ENCODE measurements around the gene BCL7B.
"Not testable (repeated sequence)": the region's sequence is repeated elsewhere in the genome, so short reads cannot be mapped to it uniquely, and the experiment has no call there.

BCL7B gene

GRCh38 chr7:73532224-73532623, 25.3 kb downstream of the BCL7B start:
- no peak for DNase-seq

DNA sequence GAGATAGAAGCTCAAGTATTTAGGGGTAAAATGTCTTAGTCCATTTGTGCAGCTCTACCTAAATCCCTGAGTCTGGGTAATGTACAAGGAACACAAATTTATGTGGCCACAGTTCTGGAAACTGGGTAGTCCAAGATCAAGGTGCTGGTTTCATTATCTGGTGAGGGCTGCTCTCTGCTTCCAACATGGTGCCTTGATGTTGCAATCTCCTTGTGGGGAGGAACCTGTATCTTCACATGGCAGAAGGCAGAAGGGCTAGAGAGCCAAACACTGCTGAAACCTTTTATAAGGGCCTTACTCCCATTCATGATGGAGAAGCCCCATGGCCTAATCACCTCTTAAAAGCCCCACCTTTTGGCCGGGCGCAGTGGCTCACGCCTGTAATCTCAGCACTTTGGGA, 26.7 kb downstream of the BCL7B start:
- DNase-seq, result no peak

- no peak for DNase-seq
These were observed 30.3 kb downstream of the BCL7B start for GRCh38 chr7:73526896-73527821.

DNA sequence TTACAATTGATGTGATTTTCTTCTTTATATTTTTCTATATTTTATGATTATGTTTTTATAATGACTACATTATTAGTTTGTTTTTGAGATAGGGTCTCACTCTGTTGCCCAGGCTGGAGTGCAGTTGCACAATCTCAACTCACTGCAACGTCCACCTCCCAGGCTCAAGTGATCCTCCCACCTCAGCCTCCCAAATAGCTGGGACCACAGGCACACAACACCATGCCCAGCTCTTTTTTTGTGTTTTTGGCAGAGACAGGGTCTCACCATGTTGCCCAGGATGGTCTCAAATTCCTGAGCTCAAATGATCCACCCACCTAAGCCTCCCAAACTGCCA, 31.4 kb downstream of the BCL7B start:
- not testable (repeated sequence) for DNase-seq

DNA sequence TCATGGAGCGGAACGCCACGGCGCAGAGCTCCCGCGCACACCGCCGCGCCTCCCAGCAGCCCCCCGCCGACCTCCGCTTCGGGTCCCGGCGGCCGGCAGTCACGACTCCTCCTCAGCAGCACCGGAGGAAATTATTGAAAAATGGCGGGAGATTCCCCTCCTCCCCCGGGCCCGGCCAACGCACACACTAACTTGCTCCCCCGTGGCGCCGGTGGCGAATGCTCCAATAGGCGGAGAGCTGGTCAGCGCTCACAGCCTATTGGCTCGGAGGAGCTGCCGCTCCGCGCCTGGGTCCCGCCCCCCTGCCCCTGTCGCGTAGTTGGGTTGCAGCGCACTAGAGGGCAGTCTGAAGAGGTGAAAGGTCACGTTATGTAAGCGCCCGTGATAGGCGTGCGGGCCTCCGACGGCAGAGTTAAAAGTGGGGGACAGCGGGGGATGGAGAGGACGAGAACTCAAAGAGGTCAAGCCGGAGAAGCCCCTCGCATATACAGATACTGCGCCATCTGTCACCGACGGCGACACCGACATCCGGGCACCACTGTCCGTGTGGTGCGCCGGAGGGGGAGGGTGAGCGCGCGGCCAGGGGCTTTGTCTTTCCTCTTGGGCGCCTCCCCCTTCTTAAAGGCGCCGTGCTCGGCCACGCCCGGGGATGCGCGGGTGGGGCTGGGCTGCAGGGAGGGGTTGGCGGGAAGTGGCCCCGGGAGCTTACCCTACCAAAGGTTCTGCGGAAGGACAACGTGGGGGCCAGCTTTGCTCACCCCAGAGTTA, 35.2 kb downstream of the BCL7B start, which contains the start of gene BAZ1B:
Gene BAZ1B, minus strand, starts transcription at position 189 of the 768 bp plus-strand sequence. CDS start 360 bp downstream, outside the sequence.
- DNase-seq, result peak; percentile 94

DNA sequence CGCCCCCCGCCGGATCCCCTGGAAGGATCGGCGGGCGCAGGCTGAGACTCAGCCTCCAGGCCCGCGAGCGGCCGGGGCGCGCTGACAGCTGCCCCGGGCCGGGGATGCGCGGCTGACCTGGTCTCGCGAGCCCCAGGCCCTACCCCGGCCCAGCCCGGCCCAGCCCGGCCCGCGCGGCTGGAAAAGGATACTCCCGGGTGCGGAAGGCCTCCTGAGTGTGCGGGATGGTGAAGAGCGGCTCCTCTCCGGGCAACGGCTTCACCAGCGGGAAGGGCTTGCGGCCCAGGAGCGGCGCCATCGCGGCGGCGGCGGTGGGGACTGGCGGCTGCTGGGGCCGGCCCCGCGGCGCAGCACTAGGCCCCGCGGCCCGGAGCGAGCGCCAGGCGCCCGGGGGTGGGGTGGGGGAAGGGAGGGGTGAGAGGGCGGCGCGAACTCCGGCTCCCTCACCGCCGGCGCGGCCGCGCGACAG, 35.8 kb downstream of the BCL7B start:
- DNase-seq, result no peak

- no peak for DNase-seq
These were observed 36.5 kb downstream of the BCL7B start for GRCh38 chr7:73520673-73521635.

- DNase-seq, result peak; percentile 46
These were observed 37.4 kb downstream of the BCL7B start for GRCh38 chr7:73519867-73520672.

DNA sequence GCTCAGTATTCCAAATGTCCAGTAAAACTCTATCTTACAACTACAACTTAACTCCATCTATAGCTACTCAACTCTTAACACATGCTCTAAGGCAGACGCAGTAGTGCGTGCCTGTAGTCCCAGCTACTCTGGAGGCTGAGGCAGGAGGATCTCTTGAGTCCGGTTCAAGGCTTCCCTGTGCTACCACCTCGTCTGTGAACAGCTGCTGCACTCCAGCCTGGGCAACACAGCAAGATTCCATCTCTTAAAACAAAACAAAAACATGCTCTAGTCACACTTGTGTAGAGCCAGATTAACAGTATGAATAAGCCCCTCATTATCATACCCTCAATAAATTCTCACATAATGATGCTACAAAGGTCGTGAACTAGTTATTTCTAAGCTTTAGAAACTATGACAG, 39.0 kb downstream of the BCL7B start:
- DNase-seq, result peak; percentile 8

GRCh38 chr7:73517241-73517995, 40.1 kb downstream of the BCL7B start:
- peak; percentile 8 for DNase-seq

DNA sequence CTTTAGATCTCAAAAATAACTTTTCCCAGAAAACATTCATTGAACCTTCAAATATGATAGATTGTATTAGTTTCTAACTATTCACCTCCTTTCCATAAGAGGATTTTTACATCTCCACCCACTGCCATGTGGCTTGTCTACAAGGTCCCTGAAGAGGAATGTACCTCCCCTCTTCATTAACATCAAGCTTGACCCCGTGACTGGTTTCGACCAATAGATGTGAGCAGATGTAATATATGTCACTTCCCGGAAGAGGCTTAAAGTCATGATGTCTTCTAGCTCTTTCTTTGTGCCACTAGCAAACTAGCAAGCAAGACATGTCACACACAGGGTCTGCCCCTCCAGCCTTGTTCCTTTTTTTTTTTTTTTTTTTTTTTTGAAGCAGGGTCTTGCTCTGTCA, 42.3 kb downstream of the BCL7B start:
- DNase-seq, result no peak

GRCh38 chr7:73512018-73512780, 45.3 kb downstream of the BCL7B start:
- DNase-seq, result no peak

- no peak for DNase-seq
These were observed 48.0 kb downstream of the BCL7B start for GRCh38 chr7:73509463-73509862.

DNA sequence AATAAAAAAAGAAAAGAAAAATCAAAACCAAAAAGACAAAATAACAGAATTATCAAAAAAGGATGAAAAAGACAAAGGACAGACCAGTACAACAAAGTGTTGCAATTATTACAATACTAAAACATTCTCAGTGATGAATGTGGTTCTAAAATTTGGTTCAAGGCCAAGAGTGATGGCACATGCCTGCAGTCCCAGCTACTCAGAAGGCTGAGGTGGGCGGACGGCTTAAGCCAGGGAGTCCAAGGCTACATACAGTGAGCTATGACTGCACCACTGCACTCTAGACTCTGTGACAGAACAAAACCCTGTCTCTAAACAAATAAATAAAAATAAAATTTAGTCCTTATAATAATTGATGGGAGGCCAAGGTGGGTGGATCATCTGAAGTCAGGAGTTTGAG, 49.9 kb downstream of the BCL7B start:
- no peak for DNase-seq

- no peak for DNase-seq
These were observed 52.6 kb downstream of the BCL7B start for GRCh38 chr7:73504920-73505319.

DNA sequence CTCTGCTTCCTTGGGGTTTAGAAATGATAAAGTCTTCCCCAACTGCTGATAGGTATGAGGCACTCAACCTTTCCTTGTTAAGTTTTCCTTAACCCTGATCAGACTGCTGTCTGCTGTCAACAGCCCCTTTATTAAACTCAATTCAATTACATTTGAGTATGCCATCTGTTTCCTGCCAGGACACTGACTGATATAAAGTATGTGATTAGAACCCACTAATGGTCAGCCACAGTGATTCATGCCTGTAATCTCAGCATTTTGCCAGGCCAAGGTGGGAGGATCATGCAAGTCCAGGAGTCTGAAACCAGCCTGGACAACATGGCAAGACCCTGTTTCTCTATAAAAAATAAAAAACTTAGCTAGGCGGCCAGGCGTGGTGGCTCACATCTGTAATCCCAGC, 53.5 kb downstream of the BCL7B start:
- no peak for DNase-seq

DNA sequence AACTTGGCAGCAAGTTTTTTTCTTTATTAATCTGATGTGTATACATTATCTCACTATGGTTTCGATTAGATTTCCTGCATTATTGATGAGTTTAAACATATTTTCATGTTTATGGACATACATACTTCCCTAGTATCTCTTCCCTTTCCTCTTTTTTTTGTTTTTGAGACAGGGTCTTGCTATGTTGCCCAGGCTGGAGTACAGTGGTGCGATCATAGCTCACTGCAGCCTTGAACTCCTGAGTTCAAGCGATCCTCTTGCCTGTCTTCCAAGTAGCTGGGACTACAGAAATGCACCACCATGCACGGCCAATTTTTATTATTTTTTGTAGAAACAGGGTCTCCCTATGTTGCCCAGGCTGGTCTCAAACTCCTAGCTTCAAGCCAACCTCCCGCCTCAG, 54.3 kb downstream of the BCL7B start:
- no peak for DNase-seq

DNA sequence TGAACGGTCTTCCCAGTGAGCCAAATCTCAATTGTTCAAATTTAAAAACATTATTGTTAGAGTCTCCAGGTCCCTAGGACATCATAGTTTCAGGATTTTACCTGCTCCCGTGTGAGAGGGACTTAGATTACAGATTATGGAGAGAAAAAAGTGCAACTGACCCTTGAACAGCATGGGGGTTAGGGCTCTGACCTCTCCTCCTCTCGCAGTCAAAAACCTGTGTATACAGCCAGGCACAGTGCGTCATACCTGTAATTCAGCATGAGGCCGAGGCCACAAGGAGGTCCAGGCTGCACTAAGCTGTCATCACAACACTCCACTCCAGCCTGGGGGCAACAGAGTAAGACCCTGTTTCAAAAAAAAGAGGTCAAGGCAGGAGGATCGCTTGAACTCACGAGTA, 60.9 kb downstream of the BCL7B start:
- no peak for DNase-seq

DNA sequence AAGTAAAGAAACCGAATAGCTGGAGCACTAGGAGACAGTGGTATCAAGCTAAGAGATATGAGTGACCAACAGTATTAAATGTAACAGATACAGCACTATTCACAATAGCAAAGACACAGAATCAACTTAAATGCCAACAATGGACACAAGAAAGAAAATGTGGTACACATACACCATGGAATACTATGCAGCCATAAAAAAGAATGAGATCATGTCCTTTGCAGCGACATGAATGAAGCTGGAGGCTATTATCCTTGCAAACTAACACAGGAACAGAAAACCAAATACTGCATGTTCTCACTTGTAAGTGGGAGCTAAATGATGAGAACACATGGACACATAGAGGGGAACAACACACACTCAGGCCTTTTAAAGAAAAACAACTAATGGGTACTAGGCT, 62.0 kb downstream of the BCL7B start:
- not testable (repeated sequence) for DNase-seq

- no peak for DNase-seq
These were observed 67.5 kb downstream of the BCL7B start for GRCh38 chr7:73489976-73490375.
